ENCODE results near the gene RALY. TPM values are rescaled to one million over a fixed set of nuclear protein-coding genes. Genes with fewer than 3 reads are reported as not detected.

Gene RALY
- total RNA-seq, 4 donors from 2014 or later: 100 to 115 (median 106) TPM

- no peaks in the 10 kb centered on the region for H3K27me3 ChIP-seq
- H3K9me3 ChIP-seq: no peaks in the 10 kb centered on the region
- DNase-seq: no peak
- H3K4me3 ChIP-seq: peak overlapping the region; percentile 84 to 93 (median 88)
- TF ChIP-seq, protein P1, sequence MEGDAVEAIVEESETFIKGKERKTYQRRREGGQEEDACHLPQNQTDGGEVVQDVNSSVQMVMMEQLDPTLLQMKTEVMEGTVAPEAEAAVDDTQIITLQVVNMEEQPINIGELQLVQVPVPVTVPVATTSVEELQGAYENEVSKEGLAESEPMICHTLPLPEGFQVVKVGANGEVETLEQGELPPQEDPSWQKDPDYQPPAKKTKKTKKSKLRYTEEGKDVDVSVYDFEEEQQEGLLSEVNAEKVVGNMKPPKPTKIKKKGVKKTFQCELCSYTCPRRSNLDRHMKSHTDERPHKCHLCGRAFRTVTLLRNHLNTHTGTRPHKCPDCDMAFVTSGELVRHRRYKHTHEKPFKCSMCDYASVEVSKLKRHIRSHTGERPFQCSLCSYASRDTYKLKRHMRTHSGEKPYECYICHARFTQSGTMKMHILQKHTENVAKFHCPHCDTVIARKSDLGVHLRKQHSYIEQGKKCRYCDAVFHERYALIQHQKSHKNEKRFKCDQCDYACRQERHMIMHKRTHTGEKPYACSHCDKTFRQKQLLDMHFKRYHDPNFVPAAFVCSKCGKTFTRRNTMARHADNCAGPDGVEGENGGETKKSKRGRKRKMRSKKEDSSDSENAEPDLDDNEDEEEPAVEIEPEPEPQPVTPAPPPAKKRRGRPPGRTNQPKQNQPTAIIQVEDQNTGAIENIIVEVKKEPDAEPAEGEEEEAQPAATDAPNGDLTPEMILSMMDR (IDR thresholded peaks at IDR 0.05): peak in 1 of 6 experiments; percentile 6
- TF ChIP-seq POLR2A (IDR thresholded peaks at IDR 0.05): no peak
- peaks cover 0 to 5% (median 0%) of the 10 kb centered on the region in 3 donors for H3K36me3 ChIP-seq
- peak overlapping the region; percentile 96 to 98 (median 96) for H3K27ac ChIP-seq
- peaks cover 0 to 28% (median 4%) of the 10 kb centered on the region in 4 donors for H3K4me1 ChIP-seq
Observed at GRCh38 chr20:34110745-34111641, 117.3 kb downstream of the RALY start.

GRCh38 chr20:34111702-34112599, 118.2 kb downstream of the RALY start, which contains the start of gene EIF2S2:
TSS of gene EIF2S2 (minus strand) at chr20:34112243. CDS start at chr20:34112110, 133 bp downstream.
- Histone ChIP-seq H3K4me3 (peak within 1 kb of the TSS; percentile 84 to 93 (median 88)), H3K4me1 (peaks cover 0 to 28% (median 4%) of the 10 kb centered on the region in 4 donors), H3K27ac (peak within 1 kb of the TSS; percentile 96 to 98 (median 96)), H3K36me3 (peaks cover 0 to 5% (median 0%) of the 10 kb centered on the region in 3 donors), H3K27me3 (no peaks in the 10 kb centered on the region), H3K9me3 (no peaks in the 10 kb centered on the region)
- TF ChIP-seq, protein P1 (IDR thresholded peaks at IDR 0.05): no peak
- peak; percentile 92 to 98 for TF ChIP-seq POLR2A (IDR thresholded peaks at IDR 0.05)
- DNase-seq: peak; percentile 95 to 99 (median 97)

GRCh38 chr20:34112600-34113101, 118.9 kb downstream of the RALY start:
- DNase-seq: peak; percentile 30 to 63 (median 57)

GRCh38 chr20:34114809-34115208, 121.1 kb downstream of the RALY start:
- peaks cover 0 to 7% (median 1%) of the 10 kb centered on the region in 4 donors for H3K4me1 ChIP-seq
- H3K27ac ChIP-seq: no peak overlapping the region
- DNase-seq: no peak
- no peaks in the 10 kb centered on the region for H3K27me3 ChIP-seq
- no peaks in the 10 kb centered on the region for H3K9me3 ChIP-seq
- H3K4me3 ChIP-seq: no peak overlapping the region
- H3K36me3 ChIP-seq: no peaks in the 10 kb centered on the region
- TF ChIP-seq, protein P1 (IDR thresholded peaks at IDR 0.05): no peak
- no peak for TF ChIP-seq POLR2A (IDR thresholded peaks at IDR 0.05)

More at GRCh38 chr20:34112600-34113101, 118.9 kb downstream of the RALY start:
- peaks cover 0 to 27% (median 4%) of the 10 kb centered on the region in 4 donors for H3K4me1 ChIP-seq
- H3K27me3 ChIP-seq: no peaks in the 10 kb centered on the region
- H3K27ac ChIP-seq: peak overlapping the region; percentile 96 to 98 (median 96)
- peak overlapping the region; percentile 84 to 93 (median 88) for H3K4me3 ChIP-seq
- TF ChIP-seq, protein P1 (IDR thresholded peaks at IDR 0.05): no peak
- TF ChIP-seq POLR2A (IDR thresholded peaks at IDR 0.05): no peak
- peaks cover 0 to 5% (median 0%) of the 10 kb centered on the region in 3 donors for H3K36me3 ChIP-seq
- H3K9me3 ChIP-seq: no peaks in the 10 kb centered on the region

GRCh38 chr20:34115232-34115631, 121.5 kb downstream of the RALY start:
- no peaks in the 10 kb centered on the region for H3K36me3 ChIP-seq
- H3K4me1 ChIP-seq: peaks cover 0 to 3% (median 1%) of the 10 kb centered on the region in 4 donors
- no peak for DNase-seq
- H3K9me3 ChIP-seq: no peaks in the 10 kb centered on the region
- H3K27ac ChIP-seq: no peak overlapping the region
- no peaks in the 10 kb centered on the region for H3K27me3 ChIP-seq
- no peak overlapping the region for H3K4me3 ChIP-seq
- TF ChIP-seq POLR2A (IDR thresholded peaks at IDR 0.05): no peak
- TF ChIP-seq, protein P1 (IDR thresholded peaks at IDR 0.05): no peak

All from Peyer's patch (tissue), 4 donors.